Activated naive CD4-positive, alpha-beta T cell treated with anti-CD3 and anti-CD28 coated beads for 36 hours (primary cell): Measurements from ENCODE around the gene EXOC3L4. TPM values are rescaled to one million over a fixed set of nuclear protein-coding genes. Genes with fewer than 3 reads are reported as not detected.
"Not testable (repeated sequence)": the region's sequence is repeated elsewhere in the genome, so short reads cannot be mapped to it uniquely, and the experiment has no call there.

Experiments used
- CTCF ChIA-PET: fragments of 350-600 bp; sonication (Branson Sonifier 250); formaldehyde crosslinking; loops from one replicate; lab custom pipeline; 2021; ENCODE audit warnings: antibody characterized with exemption; lab: Charles Lee
- DNase-seq: peaks from one replicate; pipeline ENCODE4 v3.0.0-alpha.2; 2020
- H3K27ac Mint-ChIP-seq: one replicate; pipeline ENCODE4 v1.8.0; 2021; ENCODE audit warnings: mild to moderate bottlenecking, mixed read lengths
- H3K27me3 Mint-ChIP-seq: one replicate; pipeline ENCODE4 v1.8.0; 2021; ENCODE audit warnings: low read depth, mixed read lengths
- H3K36me3 Mint-ChIP-seq: one replicate; pipeline ENCODE4 v1.8.0; 2021; ENCODE audit warnings: low read depth, mixed read lengths
- H3K4me1 Mint-ChIP-seq: one replicate; pipeline ENCODE4 v1.8.0; 2021; ENCODE audit warnings: low read depth, mixed read lengths
- H3K4me3 Mint-ChIP-seq: one replicate; pipeline ENCODE4 v1.8.0; 2021; ENCODE audit warnings: mild to moderate bottlenecking, moderate library complexity, mixed read lengths
- H3K9me3 Mint-ChIP-seq: one replicate; pipeline ENCODE4 v1.8.0; 2021; ENCODE audit warnings: mixed read lengths
- intact Hi-C: fragments of 100-400 bp; cut with micrococcal nuclease; formaldehyde crosslinking; loops from one replicate; pipeline ENCODE4 v1.15.1; 2023
- total RNA-seq, 2 experiments: library from RNA; stranded (reverse); gene quantifications; one replicate each; pipeline ENCODE4 v1.2.3, GENCODE V29; 2021

EXOC3L4 gene
- total RNA-seq, 2 experiments from 2014 or later: not detected

DNA sequence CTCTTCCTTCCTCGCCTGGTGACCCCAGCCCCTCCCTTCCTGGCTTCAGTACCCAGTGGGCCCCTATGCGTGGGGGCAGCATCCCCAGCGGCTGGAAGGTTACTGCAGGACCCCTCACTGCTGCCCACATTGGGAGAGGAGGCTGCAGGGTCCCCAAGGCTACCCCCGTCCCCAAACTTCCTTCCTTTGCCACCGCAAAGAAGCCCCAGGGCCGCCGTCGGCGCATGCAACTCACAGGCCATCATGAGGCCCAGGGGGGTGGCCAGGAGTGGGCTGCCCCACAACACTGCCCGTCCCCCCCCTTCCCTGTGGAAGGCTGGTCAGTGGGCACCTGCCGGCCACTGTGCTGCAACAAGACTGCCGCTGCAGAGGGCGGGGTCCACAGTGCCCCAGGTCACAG, 19.2 kb downstream of the EXOC3L4 start:
- Mint-ChIP-seq H3K27me3 (no peaks in the 10 kb centered on the region), H3K4me3 (no peak overlapping the region), H3K27ac (no peak overlapping the region), H3K9me3 (no peaks in the 10 kb centered on the region), H3K36me3 (no peaks in the 10 kb centered on the region), H3K4me1 (peaks cover 4% of the 10 kb centered on the region)
- CTCF ChIA-PET: interaction anchor here (0.6 kb wide), 1 partner anchor 24 kb away, joined by 3 read pairs; no protein-coding TSS in a partner anchor
- DNase-seq: no peak
- intact Hi-C loops: no loop called here

DNA sequence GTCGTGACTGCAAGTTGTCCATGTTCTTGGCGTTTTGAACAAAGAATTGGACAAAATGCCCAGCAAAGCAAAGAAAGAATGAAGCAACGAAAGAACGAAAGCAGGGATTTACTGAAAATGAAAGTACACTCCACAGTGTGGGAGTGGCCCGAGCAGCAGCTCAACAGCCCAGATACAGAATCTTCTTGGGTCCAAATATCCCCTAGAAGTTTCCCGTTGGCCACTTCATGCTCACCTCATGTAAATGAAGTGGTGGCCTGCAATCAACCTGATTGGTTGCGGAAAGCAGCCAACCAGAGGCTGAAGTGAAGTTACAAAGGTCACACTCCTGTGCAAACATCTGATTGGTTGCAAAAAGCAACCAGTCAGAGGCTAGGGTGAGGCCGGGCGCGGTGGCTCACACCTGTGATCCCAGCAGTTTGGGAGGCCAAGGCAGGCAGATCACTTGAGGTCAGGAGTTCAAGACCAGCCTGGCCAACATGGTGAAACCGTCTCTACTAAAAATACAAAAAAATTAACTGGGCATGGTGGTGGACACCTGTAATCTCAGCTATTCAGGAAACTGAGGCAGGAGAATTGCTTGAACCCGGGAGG, 20.7 kb downstream of the EXOC3L4 start:
- H3K4me1 Mint-ChIP-seq, H3K9me3 Mint-ChIP-seq, H3K36me3 Mint-ChIP-seq, H3K27ac Mint-ChIP-seq, H3K4me3 Mint-ChIP-seq, H3K27me3 Mint-ChIP-seq, intact Hi-C loops: not testable (repeated sequence)
- peak; percentile 23 for DNase-seq
- CTCF ChIA-PET: interaction anchor here (3.4 kb wide), 1 partner anchor 9 kb away, joined by 17 read pairs; no protein-coding TSS in a partner anchor

- Mint-ChIP-seq H3K27ac (no peak overlapping the region), H3K4me1 (peaks cover 3% of the 10 kb centered on the region), H3K4me3 (no peak overlapping the region), H3K27me3 (peaks cover 6% of the 10 kb centered on the region), H3K36me3 (no peaks in the 10 kb centered on the region), H3K9me3 (no peaks in the 10 kb centered on the region)
- CTCF ChIA-PET: interaction anchor here (3.4 kb wide), 1 partner anchor 10 kb away, joined by 17 read pairs; no protein-coding TSS in a partner anchor
- intact Hi-C loops: no loop called here
- no peak for DNase-seq
Observed at GRCh38 chr14:103115845-103116572, 21.5 kb downstream of the EXOC3L4 start.

- Mint-ChIP-seq H3K27me3 (peaks cover 10% of the 10 kb centered on the region), H3K9me3 (no peaks in the 10 kb centered on the region), H3K4me3 (no peak overlapping the region), H3K36me3 (no peaks in the 10 kb centered on the region), H3K27ac (no peak overlapping the region), H3K4me1 (peaks cover 3% of the 10 kb centered on the region)
- CTCF ChIA-PET: interaction anchor here (3.4 kb wide), 1 partner anchor 11 kb away, joined by 17 read pairs; no protein-coding TSS in a partner anchor
- intact Hi-C loops: no loop called here
- no peak for DNase-seq
Observed at GRCh38 chr14:103116636-103117035, 22.1 kb downstream of the EXOC3L4 start.

DNA sequence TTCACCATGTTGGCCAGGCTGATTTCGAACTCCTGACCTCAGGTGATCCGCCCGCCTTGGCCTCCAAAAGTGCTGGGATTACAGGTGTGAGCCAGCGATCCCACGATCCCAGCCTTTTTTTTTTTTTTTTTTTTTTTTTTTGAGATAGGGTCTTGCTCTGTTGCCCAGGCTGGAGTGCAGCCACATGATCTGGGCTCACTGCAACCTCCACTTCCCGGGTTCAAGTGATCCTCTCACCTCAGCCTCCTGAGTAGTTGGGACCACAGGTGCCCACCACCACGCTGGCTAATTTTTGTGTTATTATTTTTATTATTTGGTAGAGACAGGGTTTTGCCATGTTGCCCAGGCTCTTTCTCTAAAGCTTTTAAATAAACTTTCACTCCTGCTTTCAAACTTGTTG, 23.0 kb downstream of the EXOC3L4 start:
- H3K4me1 Mint-ChIP-seq, intact Hi-C loops, H3K4me3 Mint-ChIP-seq, H3K9me3 Mint-ChIP-seq, H3K27ac Mint-ChIP-seq, DNase-seq, H3K36me3 Mint-ChIP-seq: not testable (repeated sequence)
- CTCF ChIA-PET: interaction anchor here (2.2 to 3.4 kb wide), 2 partner anchors 12 kb away, joined by 15 to 17 read pairs; no protein-coding TSS in a partner anchor
- H3K27me3 Mint-ChIP-seq: peaks cover 15% of the 10 kb centered on the region

DNA sequence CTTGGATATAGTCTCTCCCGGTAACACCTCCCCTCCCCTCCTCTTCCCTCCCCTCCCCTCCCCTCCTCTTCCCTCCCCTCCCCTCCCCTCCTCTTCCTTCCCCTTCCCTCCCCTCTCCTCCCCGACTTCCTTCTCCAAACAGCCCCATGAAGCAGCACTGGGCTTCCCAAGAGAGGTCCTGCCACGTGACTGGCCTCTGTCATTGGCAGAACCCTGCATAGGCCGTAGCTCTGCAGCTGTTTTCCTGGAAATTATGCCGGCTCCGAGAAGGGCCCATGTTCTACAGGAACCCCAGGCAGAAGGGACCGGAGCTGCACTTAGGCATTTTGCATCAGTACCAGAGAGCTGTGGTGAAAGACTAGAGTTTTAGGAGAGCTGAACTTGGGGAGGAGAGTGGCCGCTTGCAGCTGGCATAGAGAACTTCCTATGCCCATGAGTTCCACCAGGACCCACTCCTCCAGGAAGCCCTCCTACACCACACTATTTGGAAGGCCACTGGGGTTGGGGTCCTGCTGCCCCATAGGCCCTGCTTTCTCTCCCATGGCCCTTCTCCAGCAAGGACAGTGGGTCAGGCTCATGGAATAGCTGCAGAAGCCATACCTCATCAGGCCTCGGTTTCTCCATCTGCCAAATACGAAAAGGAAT, 23.6 kb downstream of the EXOC3L4 start:
- Mint-ChIP-seq H3K27ac (no peak overlapping the region), H3K9me3 (no peaks in the 10 kb centered on the region), H3K36me3 (no peaks in the 10 kb centered on the region), H3K4me1 (peaks cover 7% of the 10 kb centered on the region), H3K4me3 (no peak overlapping the region), H3K27me3 (peaks cover 15% of the 10 kb centered on the region)
- intact Hi-C loops: no loop called here
- CTCF ChIA-PET: interaction anchor here (2.2 kb wide), 1 partner anchor 13 kb away, joined by 15 read pairs; no protein-coding TSS in a partner anchor
- DNase-seq: no peak

DNA sequence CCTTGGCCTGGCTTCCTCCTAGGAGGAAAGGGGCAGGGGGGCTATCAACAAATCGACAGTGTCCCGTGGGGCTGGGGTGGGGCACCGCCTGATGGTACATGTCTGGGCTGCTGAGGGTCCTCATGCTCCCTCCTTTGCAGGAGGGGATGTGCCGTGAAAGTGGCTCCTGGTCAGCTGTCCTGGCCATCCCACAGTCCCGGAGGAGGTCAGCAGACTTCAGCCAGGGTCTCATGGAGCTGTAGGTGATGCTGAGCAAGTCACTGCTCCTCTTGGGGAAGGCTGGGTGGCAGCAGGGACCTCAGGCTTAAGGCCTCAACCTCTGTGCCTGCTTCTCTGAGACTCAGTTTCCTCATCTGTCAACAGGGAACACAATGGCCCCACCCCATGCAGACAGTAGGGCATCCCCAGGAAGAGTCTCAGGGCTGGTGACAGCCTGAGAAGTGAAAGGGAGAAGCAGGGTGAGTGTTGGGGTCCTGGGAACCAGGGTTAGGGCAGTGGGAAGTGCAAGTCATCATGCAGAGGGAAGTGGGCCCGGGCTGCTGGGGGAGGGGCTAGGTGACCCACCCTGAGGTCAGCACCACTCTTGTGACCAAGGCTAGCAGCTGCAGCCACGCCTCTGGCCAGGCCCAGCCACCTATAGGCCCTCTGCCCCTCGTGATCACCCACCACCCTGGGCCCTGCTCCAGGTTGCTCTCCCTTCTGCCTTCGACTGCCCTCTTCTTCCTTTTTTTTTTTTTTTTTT, 24.3 kb downstream of the EXOC3L4 start:
- intact Hi-C loops: no loop called here
- Mint-ChIP-seq H3K9me3 (no peaks in the 10 kb centered on the region), H3K36me3 (no peaks in the 10 kb centered on the region), H3K4me3 (no peak overlapping the region), H3K4me1 (peaks cover 7% of the 10 kb centered on the region), H3K27me3 (peaks cover 17% of the 10 kb centered on the region), H3K27ac (no peak overlapping the region)
- CTCF ChIA-PET: interaction anchor here (0.6 to 2.2 kb wide), 2 partner anchors 13 to 70 kb away, joined by 5 to 15 read pairs; no protein-coding TSS in a partner anchor
- DNase-seq: no peak

DNA sequence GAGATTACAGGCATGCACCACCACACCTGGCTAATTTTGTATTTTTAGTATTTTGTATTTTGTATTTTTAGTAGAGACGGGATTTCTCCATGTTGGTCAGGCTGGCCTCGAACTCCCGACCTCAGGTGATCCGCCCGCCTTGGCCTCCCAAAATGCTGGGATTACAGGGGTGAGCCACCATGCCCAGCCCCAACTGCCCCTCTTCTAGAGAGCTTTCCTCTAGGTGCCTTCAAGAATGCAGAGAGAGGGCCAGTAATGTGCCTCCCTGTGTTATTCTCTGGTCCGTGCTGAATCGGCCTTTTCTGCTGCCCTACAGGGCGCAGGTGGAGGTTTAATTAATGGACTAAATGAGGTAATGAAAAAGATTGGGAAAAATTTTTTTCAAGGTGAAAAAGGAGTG, 25.0 kb downstream of the EXOC3L4 start:
- H3K27ac Mint-ChIP-seq, DNase-seq, H3K36me3 Mint-ChIP-seq, H3K4me3 Mint-ChIP-seq, H3K9me3 Mint-ChIP-seq, intact Hi-C loops, H3K4me1 Mint-ChIP-seq: not testable (repeated sequence)
- H3K27me3 Mint-ChIP-seq: peaks cover 23% of the 10 kb centered on the region
- CTCF ChIA-PET: interaction anchor here (0.6 to 2.2 kb wide), 2 partner anchors 14 to 70 kb away, joined by 5 to 15 read pairs; no protein-coding TSS in a partner anchor

GRCh38 chr14:103121121-103121845, 26.8 kb downstream of the EXOC3L4 start:
- H3K36me3 Mint-ChIP-seq: no peaks in the 10 kb centered on the region
- peaks cover 23% of the 10 kb centered on the region for H3K27me3 Mint-ChIP-seq
- no peak overlapping the region for H3K4me3 Mint-ChIP-seq
- CTCF ChIA-PET: interaction anchor here (2.2 kb wide), 1 partner anchor 16 kb away, joined by 7 read pairs; no protein-coding TSS in a partner anchor
- no peak for DNase-seq
- intact Hi-C loops: no loop called here
- peaks cover 4% of the 10 kb centered on the region for H3K4me1 Mint-ChIP-seq
- H3K27ac Mint-ChIP-seq: no peak overlapping the region
- H3K9me3 Mint-ChIP-seq: no peaks in the 10 kb centered on the region

GRCh38 chr14:103121846-103122584, 27.5 kb downstream of the EXOC3L4 start:
- intact Hi-C loops: no loop called here
- Mint-ChIP-seq H3K27me3 (peaks cover 23% of the 10 kb centered on the region), H3K27ac (no peak overlapping the region), H3K4me3 (peak overlapping the region; percentile 24), H3K36me3 (no peaks in the 10 kb centered on the region), H3K4me1 (peaks cover 4% of the 10 kb centered on the region), H3K9me3 (no peaks in the 10 kb centered on the region)
- DNase-seq: no peak
- CTCF ChIA-PET: interaction anchor here (2.2 kb wide), 1 partner anchor 17 kb away, joined by 7 read pairs; no protein-coding TSS in a partner anchor

GRCh38 chr14:103122585-103122946, 28.0 kb downstream of the EXOC3L4 start:
- Mint-ChIP-seq H3K9me3 (no peaks in the 10 kb centered on the region), H3K27me3 (peaks cover 23% of the 10 kb centered on the region), H3K27ac (no peak overlapping the region), H3K4me1 (peaks cover 4% of the 10 kb centered on the region), H3K36me3 (no peaks in the 10 kb centered on the region), H3K4me3 (no peak overlapping the region)
- DNase-seq: no peak
- intact Hi-C loops: no loop called here
- CTCF ChIA-PET: no interaction called here
